CD4-positive, alpha-beta T cell treated with Interleukin-1 beta for 1 hour (primary cell): ENCODE measurements around the gene GPR78.

Experiments
- DNase-seq, 2 donors: peaks; one replicate each; pipeline ENCODE4 v3.0.0-alpha.2; 2020 to 2022

The GPR78 gene

GRCh38 chr4:8601556-8601955 lies 21.4 kb downstream of the GPR78 start:
- no peak for DNase-seq

- no peak for DNase-seq
These were observed 22.7 kb downstream of the GPR78 start for GRCh38 chr4:8602686-8603430.

GRCh38 chr4:8603931-8604330 lies 23.7 kb downstream of the GPR78 start:
- no peak for DNase-seq

GRCh38 chr4:8605289-8605688 lies 25.1 kb downstream of the GPR78 start:
- DNase-seq = no peak

GRCh38 chr4:8606476-8606875 lies 26.3 kb downstream of the GPR78 start:
- no peak for DNase-seq

GRCh38 chr4:8606966-8607365 lies 26.8 kb downstream of the GPR78 start:
- no peak for DNase-seq

- peak in 1 of 2 donors; percentile 9 for DNase-seq
These were observed 27.6 kb downstream of the GPR78 start for GRCh38 chr4:8607603-8608481.

GRCh38 chr4:8608714-8609391 lies 28.7 kb downstream of the GPR78 start:
- DNase-seq = no peak

- DNase-seq = no peak
These were observed 29.2 kb downstream of the GPR78 start for GRCh38 chr4:8609406-8609805.

GRCh38 chr4:8609824-8610350 lies 29.7 kb downstream of the GPR78 start:
- DNase-seq = no peak

GRCh38 chr4:8610858-8611616 lies 30.8 kb downstream of the GPR78 start:
- DNase-seq = no peak

- no peak for DNase-seq
These were observed 32.5 kb downstream of the GPR78 start for GRCh38 chr4:8612646-8613045.

GRCh38 chr4:8613421-8614364 lies 33.5 kb downstream of the GPR78 start:
- no peak for DNase-seq

GRCh38 chr4:8614365-8615193 lies 34.4 kb downstream of the GPR78 start:
- DNase-seq = no peak

GRCh38 chr4:8615366-8615765 lies 35.2 kb downstream of the GPR78 start:
- no peak for DNase-seq

GRCh38 chr4:8615921-8616787 lies 36.0 kb downstream of the GPR78 start:
- DNase-seq = no peak

GRCh38 chr4:8616831-8617230 lies 36.6 kb downstream of the GPR78 start:
- DNase-seq = no peak

- no peak for DNase-seq
These were observed 37.4 kb downstream of the GPR78 start for GRCh38 chr4:8617486-8618040.

GRCh38 chr4:8618421-8618820 lies 38.2 kb downstream of the GPR78 start:
- no peak for DNase-seq
